Stimulated activated CD4-positive, alpha-beta T cell treated with anti-CD3 and anti-CD28 coated beads, TNF-alpha, amount 100 ng/mL, for 24 hours (primary cell): ENCODE measurements around the gene IPO13.
A peak's percentile ranks its signal among the peaks of the same experiment; 100 is the strongest.

Experiments used
- DNase-seq, 3 experiments: peaks; one replicate each; pipeline ENCODE4 v3.0.0-alpha.2; 2020; ENCODE audit warnings: low read depth in 3 of 3

IPO13 gene

DNA sequence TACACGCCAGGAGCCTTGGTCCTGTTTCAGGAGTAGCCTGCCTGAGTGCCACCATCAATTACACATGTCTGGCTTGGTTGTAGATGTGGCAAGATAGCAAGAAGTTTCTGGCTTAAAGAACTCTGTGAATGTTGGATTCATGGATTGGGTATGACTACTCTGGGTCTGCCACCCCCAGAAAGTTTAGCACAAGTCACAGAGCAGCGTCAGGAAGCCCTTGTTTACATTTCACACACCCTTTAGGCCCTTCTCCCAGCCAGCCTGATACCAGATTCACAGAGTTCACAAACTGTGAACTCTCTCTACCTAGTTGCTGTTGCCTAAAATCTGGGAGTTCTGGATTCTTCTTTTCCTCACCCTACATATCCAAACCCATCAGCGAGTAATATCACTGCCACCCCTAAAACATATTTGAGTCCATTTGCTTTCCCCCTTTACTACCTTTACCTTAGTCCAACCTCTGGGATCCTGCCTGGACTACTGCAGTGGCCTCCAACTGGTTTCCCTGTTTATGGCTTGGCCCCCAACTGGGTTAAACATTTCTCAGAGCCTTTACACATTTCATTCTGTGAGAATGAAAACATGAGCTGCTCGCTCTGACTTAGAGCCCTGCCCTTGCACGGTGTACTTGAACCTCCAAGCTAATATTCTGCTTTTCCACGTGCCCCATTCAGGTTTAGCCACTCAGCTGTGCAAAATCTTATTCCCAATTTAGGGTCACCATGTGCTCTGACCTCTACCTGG is 40.6 kb downstream of the IPO13 start:
- DNase-seq: no peak

DNA sequence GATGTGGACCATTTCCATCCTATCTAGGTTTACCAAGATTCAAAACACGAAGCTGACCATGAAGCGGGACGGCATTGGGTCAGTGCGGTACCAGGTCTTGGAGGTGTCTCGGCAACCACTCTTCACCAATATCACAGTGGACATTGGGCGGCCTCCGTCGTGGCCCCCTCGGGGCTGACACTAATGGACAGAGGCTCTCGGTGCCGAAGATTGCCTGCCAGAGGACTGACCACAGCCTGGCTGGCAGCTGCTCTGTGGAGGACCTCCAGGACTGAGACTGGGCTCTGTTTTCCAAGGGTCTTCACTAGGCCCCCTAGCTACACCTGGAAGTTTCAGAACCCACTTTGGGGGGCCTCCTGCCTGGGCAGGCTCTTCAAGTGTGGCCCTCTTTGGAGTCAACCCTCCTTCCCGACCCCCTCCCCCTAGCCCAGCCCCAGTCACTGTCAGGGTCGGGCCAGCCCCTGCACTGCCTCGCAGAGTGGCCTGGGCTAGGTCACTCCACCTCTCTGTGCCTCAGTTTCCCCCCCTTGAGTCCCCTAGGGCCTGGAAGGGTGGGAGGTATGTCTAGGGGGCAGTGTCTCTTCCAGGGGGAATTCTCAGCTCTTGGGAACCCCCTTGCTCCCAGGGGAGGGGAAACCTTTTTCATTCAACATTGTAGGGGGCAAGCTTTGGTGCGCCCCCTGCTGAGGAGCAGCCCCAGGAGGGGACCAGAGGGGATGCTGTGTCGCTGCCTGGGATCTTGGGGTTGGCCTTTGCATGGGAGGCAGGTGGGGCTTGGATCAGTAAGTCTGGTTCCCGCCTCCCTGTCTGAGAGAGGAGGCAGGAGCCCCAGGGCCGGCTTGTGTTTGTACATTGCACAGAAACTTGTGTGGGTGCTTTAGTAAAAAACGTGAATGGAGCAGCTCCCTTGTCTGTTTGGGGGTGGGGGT is 43.8 kb downstream of the IPO13 start:
- DNase-seq: no peak

DNA sequence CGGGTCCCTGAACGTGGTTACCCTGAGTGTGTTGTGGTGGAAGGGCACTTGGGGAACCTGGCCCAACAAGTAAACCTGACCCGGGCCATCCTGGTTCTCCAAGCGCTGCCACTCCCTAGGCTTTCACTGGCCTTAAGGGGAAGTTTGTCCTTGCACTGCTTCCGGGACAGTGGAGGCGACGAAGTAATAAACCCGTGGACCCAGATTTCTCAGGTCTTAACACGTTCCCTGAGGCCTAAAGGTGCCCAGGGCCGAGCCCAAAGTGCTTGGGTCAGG is 44.4 kb downstream of the IPO13 start:
- DNase-seq: no peak

DNA sequence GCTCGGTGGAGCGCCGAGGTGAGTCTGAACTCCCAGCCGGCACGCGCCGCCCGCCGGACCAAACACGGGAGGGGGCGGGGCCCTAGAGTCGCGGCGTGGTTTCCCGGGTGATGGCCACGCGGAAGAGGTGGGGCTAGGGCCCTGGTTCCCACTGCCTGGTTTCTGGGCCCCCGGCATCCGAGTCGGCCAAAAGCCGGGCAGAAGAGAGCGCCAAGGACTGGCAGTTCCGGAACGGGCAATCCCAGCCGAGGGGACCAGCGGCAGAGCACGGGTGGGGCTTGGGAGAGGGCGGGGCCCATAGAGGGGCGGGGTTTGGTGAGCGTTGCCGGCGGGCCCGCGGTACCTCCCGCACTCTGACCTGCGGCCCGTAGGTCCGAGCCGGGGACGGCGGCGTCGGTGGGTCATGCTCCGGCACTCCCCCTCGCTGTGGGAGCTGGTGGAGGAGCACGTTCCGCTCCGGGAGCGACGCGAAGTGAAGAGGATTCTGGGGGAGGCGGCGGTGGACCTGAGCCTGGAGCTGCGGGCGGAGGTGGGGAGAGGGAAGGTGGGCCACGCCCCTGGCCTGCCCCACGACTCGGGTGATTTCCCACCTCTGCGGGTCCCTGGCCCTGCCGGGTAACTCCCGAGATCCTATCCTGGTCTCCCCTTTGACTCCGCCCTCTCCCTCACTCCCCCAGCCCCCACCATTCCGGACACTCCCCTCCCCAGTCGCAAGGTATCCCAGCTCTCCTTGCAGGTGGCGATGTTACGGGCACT is 44.9 kb downstream of the IPO13 start, which contains the start of gene CCDC24:
Gene CCDC24, plus strand, starts transcription at position 124 of the 756 bp plus-strand sequence. Its CDS starts 280 bp downstream, at position 404.
- peak; percentile 56 to 79 (median 60) for DNase-seq

DNA sequence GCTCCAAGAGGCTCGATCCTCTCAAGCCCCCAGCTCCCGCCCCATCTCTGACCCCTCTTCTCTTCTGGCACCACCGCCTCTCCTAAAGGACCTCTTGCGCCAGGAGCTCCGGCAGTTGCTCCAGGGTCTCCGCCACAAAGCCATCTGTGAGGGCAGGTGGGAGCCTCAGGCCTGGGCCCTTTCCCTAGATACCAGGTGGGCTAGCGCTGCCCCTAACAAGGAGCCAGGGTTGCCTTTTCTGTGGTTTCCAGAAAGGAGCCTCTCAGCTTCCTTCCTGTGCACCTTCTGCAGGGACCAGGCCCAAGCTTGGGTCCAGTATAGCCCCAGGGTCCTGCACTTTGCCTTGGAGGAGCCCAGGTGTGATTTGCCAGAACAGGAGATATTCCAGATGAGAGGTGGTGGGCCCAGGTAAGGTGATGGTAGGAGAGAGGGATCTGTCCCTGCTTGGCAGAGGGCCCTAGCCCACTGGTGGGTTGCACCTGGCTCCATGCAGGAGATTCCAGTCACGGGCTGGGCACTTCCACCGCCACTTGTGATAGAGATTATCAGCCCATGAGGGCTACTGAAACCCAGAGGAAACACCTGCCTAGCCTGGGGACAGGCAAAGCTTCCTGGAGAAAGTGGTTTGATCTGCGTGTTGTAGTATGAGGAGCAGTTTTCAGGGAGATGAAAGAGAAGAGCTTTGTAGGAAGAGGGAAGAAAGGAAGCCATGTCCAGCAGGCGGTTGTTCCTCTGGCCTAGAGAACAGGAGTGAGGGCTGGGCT is 45.7 kb downstream of the IPO13 start:
- DNase-seq: no peak

DNA sequence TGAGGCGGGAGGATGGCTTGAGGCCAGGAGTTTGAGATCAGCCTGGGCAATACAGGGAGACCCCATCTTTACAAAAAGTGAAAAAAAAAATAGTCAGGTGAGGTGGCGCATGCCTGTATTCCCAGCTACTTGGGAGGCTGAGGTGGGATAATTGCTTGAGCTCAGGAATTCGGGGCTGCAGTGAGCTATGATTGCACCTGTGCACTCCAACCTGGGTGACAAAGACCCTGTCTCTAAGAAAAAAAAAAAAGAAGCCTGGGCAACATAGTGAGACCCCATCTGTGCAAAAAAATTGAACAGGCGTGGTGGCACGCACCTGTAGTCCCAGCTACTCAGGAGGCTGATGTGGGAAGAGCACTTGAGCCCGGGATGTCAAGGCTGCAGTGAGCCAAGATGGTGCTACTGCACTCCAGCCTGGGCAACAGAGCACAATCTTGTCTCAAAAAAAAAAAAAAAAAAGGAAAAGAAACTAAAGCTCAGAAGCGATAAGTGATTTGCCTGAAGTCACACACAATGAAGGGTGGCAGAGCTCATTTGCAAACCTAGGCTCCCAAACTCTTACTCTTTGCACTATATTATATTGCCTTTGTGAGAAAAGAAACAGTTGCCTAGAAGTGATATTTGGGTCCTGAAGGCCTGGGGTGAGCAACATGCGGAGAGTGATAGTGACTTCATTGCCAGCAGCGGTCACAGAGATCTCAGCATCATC is 46.6 kb downstream of the IPO13 start:
- no peak for DNase-seq

DNA sequence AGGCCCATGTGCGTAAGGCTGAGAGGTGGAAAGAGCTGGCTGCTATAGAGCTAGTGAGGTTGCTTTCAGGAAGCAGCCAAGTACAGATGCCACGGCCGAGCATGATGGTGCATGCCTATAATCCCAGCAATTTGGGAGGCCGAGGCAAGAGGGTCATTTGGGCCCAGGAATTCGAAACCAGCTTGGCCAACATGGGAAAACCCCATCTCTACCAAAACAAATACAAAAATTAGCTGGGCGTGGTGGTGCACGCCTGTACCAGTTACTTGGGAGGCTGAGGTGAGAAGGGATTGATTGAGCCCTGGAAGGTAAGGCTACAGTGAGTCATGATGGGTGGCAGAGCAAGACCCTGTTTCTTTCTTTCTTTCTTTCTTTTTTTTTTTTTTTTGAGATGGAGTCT is 47.3 kb downstream of the IPO13 start:
- DNase-seq: no peak

DNA sequence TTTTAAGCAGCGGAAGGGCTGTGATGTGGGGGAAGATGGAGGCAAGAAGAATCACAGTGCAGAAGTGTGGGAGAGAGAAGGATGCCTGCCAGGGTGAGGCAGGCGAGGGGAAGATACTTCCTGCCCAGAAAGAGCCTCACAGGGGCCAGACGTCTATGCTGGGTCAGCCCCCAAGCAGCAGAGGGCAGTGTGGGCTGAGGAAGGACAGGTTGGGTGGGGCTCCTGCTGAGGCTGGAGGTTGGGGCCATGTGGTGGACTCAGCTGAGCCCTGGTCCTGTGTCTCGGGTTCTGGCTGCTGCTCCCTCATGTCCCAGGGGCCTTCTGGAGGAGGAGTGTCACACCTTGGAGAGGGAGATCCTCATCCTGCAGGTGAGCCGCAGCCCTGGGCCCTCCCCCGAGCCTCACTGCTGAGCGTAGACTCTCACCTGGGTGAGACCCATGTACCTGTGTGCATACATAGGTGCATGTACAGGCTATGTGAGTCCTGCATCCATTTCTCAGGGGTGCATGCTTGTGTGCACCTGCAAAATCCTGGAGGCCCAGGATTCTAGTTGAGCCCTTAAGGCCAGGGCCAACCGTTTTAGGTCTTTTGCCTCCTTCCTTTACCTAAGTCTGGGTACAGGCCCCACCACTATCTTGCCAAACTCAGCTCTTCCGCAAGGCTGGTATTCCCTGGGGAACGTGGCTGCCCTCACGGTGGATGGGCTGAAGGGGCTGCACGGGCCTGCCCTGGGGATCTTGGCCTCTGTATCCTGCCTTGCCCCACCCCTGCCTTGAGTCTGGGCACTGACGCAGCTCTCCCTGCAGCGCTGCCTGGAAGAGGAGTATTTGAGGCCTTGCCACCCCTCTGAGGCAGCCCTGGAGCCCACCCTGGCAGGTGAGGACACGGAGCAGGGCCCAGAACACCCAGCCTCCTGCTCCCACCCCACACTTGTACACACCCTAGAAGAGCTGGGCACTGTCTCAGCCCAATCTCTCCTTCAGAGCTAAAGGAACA is 48.3 kb downstream of the IPO13 start:
- DNase-seq: no peak

DNA sequence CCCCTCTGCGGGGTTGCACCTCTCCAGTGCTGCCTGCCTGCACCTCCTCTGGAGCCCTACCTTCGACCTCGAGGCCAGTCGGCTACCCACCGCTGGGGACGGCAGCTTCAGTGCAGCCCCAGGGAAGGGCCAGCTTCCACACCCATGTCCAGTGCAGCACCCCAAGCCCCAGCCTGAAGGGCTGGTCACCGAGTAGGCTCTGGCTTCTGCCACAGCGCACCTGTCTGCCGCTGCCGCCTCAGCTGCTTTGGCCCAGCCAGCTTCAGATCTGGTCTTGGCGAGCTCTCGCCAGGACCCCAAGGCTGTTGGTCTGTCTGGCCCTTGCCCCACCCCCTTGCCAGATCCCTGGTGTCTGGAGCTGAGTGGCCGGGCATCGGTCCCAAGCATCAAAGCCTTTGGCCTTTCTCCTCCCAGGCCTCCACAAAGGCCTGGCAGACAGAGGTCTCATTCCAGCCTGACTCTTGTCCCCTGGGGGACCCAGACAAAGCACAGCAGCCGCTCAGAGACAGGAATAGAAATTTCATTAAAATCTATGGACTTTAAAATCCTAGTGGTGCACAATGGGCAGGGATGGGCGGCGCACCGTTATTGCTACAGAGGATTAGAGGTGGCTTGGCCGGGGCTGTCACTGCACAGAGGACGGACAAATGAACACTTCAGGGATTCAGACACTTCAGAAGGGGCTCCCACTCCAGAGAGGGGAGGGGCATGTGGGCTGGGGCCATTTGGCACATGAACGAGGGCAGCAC is 49.4 kb downstream of the IPO13 start:
- no peak for DNase-seq

DNA sequence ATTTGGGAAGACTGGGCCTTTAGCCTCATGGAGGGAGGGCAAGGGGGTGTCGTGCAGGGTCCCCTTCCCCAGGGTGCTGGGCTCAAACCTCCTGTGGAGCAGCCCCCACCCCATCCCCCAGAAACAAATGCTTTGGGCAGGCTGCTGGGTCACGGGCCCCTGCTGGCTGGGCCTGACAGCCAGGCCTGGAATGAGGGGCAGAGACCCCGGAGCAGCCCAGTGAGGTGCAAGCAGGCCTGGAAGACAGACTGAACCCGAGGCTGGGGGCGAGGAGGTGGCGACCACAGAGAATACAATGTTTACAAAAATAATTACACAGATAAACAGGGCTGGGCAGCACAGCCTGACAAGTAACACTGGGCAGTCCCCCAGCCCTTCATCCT is 50.0 kb downstream of the IPO13 start:
- DNase-seq: no peak

DNA sequence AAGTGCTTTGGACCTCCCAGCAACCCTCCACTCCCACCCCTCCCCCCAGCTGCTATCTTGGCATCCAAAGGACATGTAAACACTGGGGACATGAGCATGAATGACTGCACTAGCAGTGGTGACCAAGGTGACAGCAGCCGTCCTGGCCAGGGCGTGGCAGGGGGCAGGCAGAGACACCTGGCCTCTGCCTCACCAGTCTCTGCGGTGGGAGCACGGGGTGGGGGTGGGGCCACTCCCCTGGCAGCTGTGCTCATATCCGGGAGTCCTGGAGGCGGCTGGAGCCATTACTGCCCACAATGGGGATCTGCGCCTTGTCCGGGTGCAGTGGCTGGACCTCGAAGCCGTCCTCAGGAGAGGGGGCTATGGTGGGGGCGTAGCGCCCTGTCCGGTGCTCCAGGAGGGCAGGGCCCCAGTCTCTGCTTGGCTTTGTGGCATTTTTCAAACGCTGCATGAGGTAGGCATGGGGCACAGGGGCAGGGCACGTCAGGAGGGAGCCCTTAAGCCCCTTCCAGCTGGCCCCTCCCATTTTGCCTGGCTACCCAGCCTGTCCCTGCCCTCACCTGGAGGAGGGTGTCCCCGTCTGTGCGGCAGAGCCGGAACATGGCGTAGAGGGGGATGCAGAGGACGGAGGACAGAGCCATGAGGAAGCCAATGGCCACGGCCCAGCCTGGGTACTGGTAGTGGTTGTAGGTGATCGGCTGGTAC is 50.7 kb downstream of the IPO13 start:
- no peak for DNase-seq

DNA sequence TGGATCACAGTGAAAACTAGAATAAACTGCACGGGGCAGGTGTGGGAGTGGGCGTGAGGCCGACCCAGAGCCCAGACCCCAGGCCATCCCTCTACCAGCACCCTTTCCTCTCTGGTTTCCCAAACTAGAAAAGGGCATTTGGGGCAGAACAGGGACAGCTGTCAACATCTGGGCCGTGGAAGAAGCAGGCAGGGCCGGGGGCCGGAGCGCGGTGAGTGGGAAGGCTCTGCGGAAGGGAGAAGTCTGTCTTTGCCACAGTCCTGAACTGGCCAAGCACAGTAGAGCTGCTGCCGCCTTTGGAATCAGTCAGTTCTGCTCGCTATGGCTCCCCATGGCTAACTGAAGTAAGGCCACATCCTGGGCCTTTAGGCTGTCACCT is 51.2 kb downstream of the IPO13 start:
- no peak for DNase-seq

DNA sequence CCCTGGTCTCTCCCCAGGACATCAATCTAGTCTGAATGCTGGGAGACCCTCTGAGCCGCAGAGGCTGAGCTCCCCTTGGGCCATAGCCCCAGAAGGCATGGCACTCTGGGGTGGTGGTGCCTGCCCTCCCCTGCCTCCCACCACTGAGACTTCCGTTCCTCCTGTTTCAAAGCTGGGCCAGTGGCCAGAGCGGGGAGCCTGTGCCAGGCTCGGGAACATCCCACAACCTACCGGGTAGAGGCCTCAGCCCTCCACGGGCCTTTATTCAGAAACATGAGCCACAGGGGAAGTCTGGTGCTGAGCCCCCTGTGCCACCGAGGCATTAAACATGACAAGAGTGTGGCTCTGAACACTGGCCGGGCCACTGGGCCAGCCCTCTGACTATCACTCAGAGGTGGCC is 52.7 kb downstream of the IPO13 start:
- no peak for DNase-seq

DNA sequence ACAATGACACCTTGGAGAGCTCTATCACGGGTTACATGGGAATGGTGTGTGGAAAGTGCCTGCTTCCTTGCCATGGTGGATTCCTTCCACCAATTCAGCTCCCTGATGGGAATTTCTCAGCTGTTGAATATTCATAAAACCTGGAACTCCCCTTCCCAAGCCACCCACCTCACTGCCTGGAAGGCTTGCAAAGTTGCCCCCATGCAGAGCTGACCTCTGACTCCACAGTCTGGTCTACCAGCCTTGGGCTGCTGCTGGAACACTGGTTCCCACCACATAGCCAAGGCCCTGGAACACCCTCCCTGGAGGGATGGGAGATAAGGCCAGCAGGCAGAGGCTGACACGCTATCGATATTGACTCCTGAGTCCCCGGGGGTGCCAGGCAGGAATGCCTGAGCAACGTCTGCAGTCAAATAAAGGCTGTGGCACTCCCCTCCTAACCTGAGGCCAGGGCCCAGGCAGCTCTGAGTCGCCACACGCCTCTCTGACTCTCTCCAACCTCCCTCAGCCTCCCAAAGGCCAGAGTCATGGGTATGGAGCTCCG is 53.4 kb downstream of the IPO13 start:
- DNase-seq: no peak

DNA sequence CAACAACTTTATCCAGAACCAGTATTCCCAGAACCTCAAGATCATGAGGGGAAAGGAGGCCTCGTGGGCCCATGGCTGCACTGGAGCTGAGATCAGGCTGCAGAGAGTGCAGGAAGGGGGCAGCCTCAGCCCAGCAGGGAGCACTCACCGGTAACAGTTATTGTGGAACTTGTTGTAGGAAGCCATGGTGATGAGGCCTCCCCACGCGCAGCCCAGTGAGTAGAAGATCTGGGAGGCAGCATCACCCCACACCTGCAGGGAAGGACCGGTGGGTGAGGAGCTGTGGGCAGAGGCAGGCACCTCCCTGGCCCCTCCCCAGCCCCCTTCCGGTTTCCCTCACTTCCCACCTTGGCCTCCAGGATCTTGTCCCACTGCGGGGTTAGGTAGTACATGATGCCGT is 55.4 kb downstream of the IPO13 start:
- no peak for DNase-seq

DNA sequence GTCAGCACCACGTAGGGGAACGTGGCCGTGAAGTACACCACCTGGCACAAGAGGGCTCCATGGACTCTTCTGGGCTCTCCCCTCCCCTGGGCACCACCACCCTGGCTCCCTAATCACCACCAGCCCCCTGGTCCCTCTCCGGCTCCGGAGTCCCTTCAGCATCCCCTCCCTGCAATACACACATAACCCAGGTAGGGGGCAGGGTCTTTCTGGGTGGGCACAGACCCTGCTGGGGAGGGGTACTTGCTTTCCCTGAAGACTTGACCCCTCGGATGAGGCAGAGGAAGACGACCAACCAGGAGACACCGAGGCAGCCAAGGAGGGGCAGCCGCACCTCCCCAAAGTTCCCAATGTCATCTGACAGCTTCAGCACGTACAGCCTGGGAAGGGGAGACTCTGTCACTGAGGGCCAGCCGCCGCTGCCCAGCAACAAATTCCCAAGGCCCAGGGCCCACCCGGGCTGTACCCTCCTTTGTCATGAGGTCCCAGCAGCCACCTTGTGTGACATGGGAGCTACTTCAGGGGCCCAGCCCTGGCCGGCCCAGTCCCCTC is 55.9 kb downstream of the IPO13 start:
- no peak for DNase-seq

DNA sequence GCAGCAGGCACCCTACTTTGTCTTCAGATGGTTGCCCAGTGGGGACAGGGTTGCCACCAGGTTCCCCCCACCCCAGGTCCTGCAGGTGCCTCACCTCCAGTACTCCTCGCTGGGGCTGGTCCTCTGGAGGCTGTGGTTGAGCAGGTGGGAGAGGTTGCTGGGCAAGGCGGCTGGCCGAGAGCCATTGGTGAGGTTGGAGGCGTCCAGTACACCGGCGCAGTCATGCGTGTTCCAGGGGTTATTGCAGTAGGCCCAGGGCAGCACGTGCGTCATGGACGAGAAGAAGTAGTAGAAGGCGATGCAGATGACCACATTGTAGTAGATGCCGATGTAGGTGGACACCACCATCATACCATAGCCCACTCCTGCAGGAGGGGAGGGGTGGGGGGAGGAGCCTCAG is 61.5 kb downstream of the IPO13 start:
- no peak for DNase-seq

DNA sequence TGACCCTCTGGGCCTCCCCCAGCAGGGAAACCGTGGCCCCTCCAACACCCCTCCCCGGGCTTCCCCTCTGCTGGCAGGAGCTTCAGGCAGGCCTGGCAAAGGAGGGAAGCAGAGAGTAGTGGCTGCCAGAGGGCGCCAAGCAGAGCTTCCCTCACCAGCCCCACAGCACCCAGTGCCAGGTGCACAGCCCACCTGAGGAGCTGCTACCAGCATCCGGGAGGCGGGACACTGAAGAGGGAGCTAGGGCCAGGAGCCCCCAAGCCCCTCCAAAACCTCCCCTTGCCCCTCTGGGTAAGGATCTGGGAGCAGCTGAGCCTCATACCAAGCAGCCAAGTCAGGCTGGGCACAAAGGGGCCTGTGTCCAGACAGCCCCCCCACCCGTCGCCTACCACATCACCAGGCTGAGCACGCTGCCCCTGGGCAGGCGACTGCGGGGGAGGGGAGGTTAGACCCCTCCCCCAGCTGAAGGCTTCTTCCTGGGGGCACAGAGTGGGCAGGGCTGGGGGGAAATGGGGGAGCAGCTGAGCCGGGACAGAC is 64.3 kb downstream of the IPO13 start:
- no peak for DNase-seq
